Measurements from ENCODE around the gene MYH10. TPM values are rescaled to one million over a fixed set of nuclear protein-coding genes. Genes with fewer than 3 reads are reported as not detected.

MYH10 gene
- total RNA-seq, 1 donor from 2014 or later, result 244 TPM

DNA sequence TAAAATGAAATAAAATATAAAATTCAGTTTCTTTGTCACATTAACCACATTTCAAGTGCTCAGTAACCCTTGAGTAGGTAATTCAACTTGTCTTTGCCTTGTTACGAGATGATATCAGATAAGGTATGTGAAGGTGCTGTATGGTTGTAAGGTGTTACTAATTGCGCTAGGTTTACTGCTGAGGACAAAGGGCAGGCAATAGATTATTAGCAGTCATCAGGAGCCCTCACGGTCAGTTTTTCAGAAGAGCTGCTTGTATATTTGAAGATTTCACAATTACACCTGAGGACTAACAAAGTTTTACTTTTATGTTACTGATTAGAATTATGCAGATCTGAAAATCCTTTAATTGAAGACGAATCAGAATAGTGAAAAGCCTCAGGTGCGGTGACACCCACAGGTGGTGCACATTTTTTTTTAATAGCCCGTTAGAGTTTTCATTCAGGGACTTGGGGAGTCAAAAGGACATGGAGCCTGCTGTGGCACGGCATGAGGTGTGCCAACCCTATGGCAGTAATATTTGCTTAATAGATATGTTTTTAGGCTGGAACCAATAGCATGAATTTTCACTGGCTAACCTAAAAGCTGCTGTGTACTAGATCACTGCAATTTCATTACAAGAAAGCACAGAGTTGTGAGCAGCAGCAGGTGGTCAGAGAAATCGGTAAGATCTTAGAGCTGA lies 178.5 kb downstream of the MYH10 start:
- TF ChIP-seq, protein P1, sequence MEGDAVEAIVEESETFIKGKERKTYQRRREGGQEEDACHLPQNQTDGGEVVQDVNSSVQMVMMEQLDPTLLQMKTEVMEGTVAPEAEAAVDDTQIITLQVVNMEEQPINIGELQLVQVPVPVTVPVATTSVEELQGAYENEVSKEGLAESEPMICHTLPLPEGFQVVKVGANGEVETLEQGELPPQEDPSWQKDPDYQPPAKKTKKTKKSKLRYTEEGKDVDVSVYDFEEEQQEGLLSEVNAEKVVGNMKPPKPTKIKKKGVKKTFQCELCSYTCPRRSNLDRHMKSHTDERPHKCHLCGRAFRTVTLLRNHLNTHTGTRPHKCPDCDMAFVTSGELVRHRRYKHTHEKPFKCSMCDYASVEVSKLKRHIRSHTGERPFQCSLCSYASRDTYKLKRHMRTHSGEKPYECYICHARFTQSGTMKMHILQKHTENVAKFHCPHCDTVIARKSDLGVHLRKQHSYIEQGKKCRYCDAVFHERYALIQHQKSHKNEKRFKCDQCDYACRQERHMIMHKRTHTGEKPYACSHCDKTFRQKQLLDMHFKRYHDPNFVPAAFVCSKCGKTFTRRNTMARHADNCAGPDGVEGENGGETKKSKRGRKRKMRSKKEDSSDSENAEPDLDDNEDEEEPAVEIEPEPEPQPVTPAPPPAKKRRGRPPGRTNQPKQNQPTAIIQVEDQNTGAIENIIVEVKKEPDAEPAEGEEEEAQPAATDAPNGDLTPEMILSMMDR (IDR thresholded peaks at IDR 0.05; ENCODE audit: unreplicated experiment), result no peak
- no peak for DNase-seq (ENCODE audit: low spot score, unreplicated experiment)
- H3K27ac Mint-ChIP-seq, result no peak overlapping the region
- no peak overlapping the region for H3K4me3 Mint-ChIP-seq (ENCODE audit: low read depth)
- H3K9me3 Mint-ChIP-seq (ENCODE audit: low read depth), result no peaks in the 10 kb centered on the region
- H3K4me1 Mint-ChIP-seq (ENCODE audit: low read depth), result peaks cover 6% of the 10 kb centered on the region
- H3K36me3 Mint-ChIP-seq (ENCODE audit: insufficient read depth), result peaks cover 28% of the 10 kb centered on the region
- H3K27me3 Mint-ChIP-seq, result no peaks in the 10 kb centered on the region

DNA sequence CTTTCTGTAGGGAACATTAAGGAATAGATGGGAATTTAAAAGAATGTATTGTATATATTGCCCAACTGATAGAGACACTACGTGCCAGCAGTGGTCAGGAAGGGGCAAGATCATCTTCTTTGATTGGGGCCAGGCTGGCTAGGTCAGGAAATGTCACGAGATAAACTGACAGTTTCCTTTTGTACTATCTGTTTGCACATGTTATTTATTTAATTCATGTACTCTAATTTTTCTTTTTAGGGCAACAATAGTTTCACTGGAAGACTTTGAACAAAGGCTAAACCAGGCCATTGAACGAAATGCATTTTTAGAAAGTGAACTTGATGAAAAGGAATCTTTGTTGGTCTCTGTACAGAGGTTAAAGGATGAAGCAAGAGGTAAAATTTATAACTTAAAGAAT lies 182.2 kb downstream of the MYH10 start:
- Mint-ChIP-seq H3K27me3 (no peaks in the 10 kb centered on the region), H3K9me3 (ENCODE audit: low read depth) (no peaks in the 10 kb centered on the region), H3K4me3 (ENCODE audit: low read depth) (no peak overlapping the region), H3K27ac (no peak overlapping the region), H3K36me3 (ENCODE audit: insufficient read depth) (peaks cover 24% of the 10 kb centered on the region), H3K4me1 (ENCODE audit: low read depth) (peaks cover 6% of the 10 kb centered on the region)
- DNase-seq (ENCODE audit: low spot score, unreplicated experiment), result no peak
- TF ChIP-seq, protein P1 (IDR thresholded peaks at IDR 0.05; ENCODE audit: unreplicated experiment), result no peak

DNA sequence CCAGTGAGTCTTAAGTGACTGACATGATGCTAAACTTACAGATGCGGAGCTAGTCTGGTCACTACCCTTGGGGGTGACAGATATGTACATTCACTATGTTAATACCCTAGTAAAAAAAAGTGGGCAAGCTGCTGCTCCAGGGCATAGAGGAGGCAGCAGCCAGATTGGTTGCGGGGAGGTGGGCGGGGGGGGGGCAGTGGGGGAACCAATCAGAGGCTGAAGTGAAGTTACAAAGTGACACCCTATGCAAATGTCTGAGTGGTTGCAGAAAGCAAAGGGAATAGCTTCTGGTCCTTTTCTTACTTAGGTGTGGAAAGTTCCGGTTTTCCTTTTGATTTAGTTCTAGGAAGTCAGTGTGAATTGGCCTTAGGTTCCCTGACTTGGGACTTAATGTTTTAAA lies 182.7 kb downstream of the MYH10 start:
- H3K27ac Mint-ChIP-seq, result no peak overlapping the region
- TF ChIP-seq, protein P1 (IDR thresholded peaks at IDR 0.05; ENCODE audit: unreplicated experiment), result no peak
- H3K4me3 Mint-ChIP-seq (ENCODE audit: low read depth), result no peak overlapping the region
- H3K4me1 Mint-ChIP-seq (ENCODE audit: low read depth), result peaks cover 6% of the 10 kb centered on the region
- H3K27me3 Mint-ChIP-seq, result no peaks in the 10 kb centered on the region
- H3K36me3 Mint-ChIP-seq (ENCODE audit: insufficient read depth), result peaks cover 24% of the 10 kb centered on the region
- no peak for DNase-seq (ENCODE audit: low spot score, unreplicated experiment)
- H3K9me3 Mint-ChIP-seq (ENCODE audit: low read depth), result no peaks in the 10 kb centered on the region

DNA sequence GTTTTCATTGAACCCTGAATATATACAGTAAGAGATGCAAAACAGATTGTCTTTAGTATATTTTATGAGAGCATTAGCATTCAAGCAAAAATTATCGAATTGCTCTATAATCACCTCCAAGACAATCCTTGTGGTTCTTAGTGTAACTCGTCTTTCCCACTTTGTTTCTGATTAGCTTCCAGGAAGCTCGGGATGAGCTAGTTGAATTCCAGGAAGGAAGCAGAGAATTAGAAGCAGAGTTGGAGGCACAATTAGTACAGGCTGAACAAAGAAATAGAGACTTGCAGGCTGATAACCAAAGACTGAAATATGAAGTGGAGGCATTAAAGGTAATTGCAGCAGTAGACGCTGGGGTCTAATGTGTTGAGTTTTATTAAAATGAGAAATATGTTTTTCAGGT lies 185.0 kb downstream of the MYH10 start:
- Mint-ChIP-seq H3K4me1 (ENCODE audit: low read depth) (peaks cover 6% of the 10 kb centered on the region), H3K9me3 (ENCODE audit: low read depth) (no peaks in the 10 kb centered on the region), H3K36me3 (ENCODE audit: insufficient read depth) (peaks cover 19% of the 10 kb centered on the region), H3K27me3 (no peaks in the 10 kb centered on the region), H3K27ac (no peak overlapping the region), H3K4me3 (ENCODE audit: low read depth) (no peak overlapping the region)
- DNase-seq (ENCODE audit: low spot score, unreplicated experiment), result no peak
- TF ChIP-seq, protein P1 (IDR thresholded peaks at IDR 0.05; ENCODE audit: unreplicated experiment), result no peak

GRCh38 chr17:8444494-8444893 lies 186.0 kb downstream of the MYH10 start:
- Mint-ChIP-seq H3K27me3 (no peaks in the 10 kb centered on the region), H3K9me3 (ENCODE audit: low read depth) (no peaks in the 10 kb centered on the region), H3K27ac (no peak overlapping the region), H3K4me3 (ENCODE audit: low read depth) (no peak overlapping the region), H3K36me3 (ENCODE audit: insufficient read depth) (peaks cover 19% of the 10 kb centered on the region), H3K4me1 (ENCODE audit: low read depth) (peaks cover 6% of the 10 kb centered on the region)
- TF ChIP-seq, protein P1 (IDR thresholded peaks at IDR 0.05; ENCODE audit: unreplicated experiment), result no peak
- no peak for DNase-seq (ENCODE audit: low spot score, unreplicated experiment)
